H1 (cell line): ENCODE measurements around the gene ARHGAP22. TPM values are rescaled to one million over a fixed set of nuclear protein-coding genes. Genes with fewer than 3 reads are reported as not detected.

ENCODE experiments used
- CTCF ChIA-PET: fragments of 300-600 bp; sonication (Branson Sonifier 250); formaldehyde crosslinking; loops from one replicate; lab custom pipeline; 2021; ENCODE audit not compliant: partially characterized antibody; lab: Charles Lee
- POLR2A ChIA-PET: fragments of 300-600 bp; sonication (Branson Sonifier 250); formaldehyde crosslinking; loops from one replicate; lab custom pipeline; 2021; ENCODE audit warnings: inconsistent platforms; ENCODE audit not compliant: partially characterized antibody; lab: Charles Lee
- DNase-seq, 2 experiments: peaks; one replicate each; pipeline versions ENCODE4 v3.0.0 to v3.0.0-alpha.2; 2010 to 2022; ENCODE audit warnings: low spot score in 2 of 2, low read depth in 1 of 2, mixed read lengths in 1 of 2
- FAIRE-seq: peaks from 2 replicates; lab custom pipeline; 2011; peaks lifted over from hg19 to GRCh38; lab: Jason Lieb, UNC
- H2AFZ ChIP-seq: 2 replicates; pipeline ENCODE4 v1.8.1; 2012; ENCODE audit warnings: low read length, inconsistent platforms
- H2AK5ac ChIP-seq: 2 replicates; pipeline ENCODE4 v1.6.1; 2013; ENCODE audit warnings: low read depth, low read length
- H2BK120ac ChIP-seq: replicated peaks from 2 replicates; pipeline ENCODE3; 2013; ENCODE audit warnings: low read depth, low read length, inconsistent platforms
- H2BK12ac ChIP-seq: 2 replicates; pipeline ENCODE4 v1.6.1; 2013; ENCODE audit warnings: low read depth, low read length
- H2BK15ac ChIP-seq: 2 replicates; pipeline ENCODE4 v1.6.1; 2013; ENCODE audit warnings: low read length
- H2BK20ac ChIP-seq: 2 replicates; pipeline ENCODE4 v1.6.1; 2013; ENCODE audit warnings: low read length
- H2BK5ac ChIP-seq: 2 replicates; pipeline ENCODE4 v1.6.1; 2013; ENCODE audit warnings: low read depth, low read length
- H3K14ac ChIP-seq: 2 replicates; pipeline ENCODE4 v1.6.1; 2013; ENCODE audit warnings: inconsistent platforms; ENCODE audit not compliant: insufficient read length
- H3K18ac ChIP-seq: 2 replicates; pipeline ENCODE4 v1.6.1; 2013; ENCODE audit warnings: low read length; ENCODE audit errors: extremely low read depth
- H3K23ac ChIP-seq: 2 replicates; pipeline ENCODE4 v1.6.1; 2013; ENCODE audit warnings: inconsistent platforms; ENCODE audit not compliant: insufficient read length
- H3K23me2 ChIP-seq: 2 replicates; pipeline ENCODE4 v1.6.1; 2013; ENCODE audit warnings: low read depth, low read length
- H3K27ac ChIP-seq: 2 replicates; pipeline ENCODE4 v1.6.1; 2011; ENCODE audit warnings: low read depth, low read length, inconsistent platforms
- H3K27me3 ChIP-seq, 4 experiments: replicated peaks in 1 of 4; 1 replicate in 1 of 4; 2 replicates in 3 of 4; pipeline versions ENCODE4 v1.6.1 to v1.8.1; 2011 to 2013; ENCODE audit warnings: low read length in 3 of 4, mild to moderate bottlenecking in 3 of 4, inconsistent platforms in 2 of 4, mixed read lengths in 2 of 4, moderate library complexity in 1 of 4; ENCODE audit not compliant: control insufficient read depth in 3 of 4, insufficient read depth in 3 of 4; ENCODE audit errors: extremely low read depth in 1 of 4
- H3K36me3 ChIP-seq, 4 experiments: 2 replicates each; pipeline versions ENCODE4 v1.6.1 to v1.8.1; 2011 to 2013; ENCODE audit warnings: mild to moderate bottlenecking in 4 of 4, low read length in 3 of 4, moderate library complexity in 2 of 4, control low read depth in 1 of 4, inconsistent platforms in 1 of 4; ENCODE audit not compliant: insufficient read depth in 4 of 4, control insufficient read depth in 2 of 4
- H3K4ac ChIP-seq: replicated peaks from 2 replicates; pipeline ENCODE3; 2013; ENCODE audit warnings: low read length, low read depth, mixed read lengths, inconsistent platforms; ENCODE audit not compliant: insufficient read length
- H3K4me1 ChIP-seq, 4 experiments: replicated peaks in 1 of 4; 1 replicate in 1 of 4; 2 replicates in 3 of 4; pipeline versions ENCODE4 v1.6.1 to v1.8.1; 2011 to 2013; ENCODE audit warnings: low read length in 3 of 4, inconsistent platforms in 2 of 4, mixed read lengths in 1 of 4; ENCODE audit not compliant: insufficient read depth in 4 of 4, control insufficient read depth in 3 of 4
- H3K4me2 ChIP-seq, 2 experiments: 2 replicates each; pipeline versions ENCODE4 v1.6.1 to v1.8.1; 2011 to 2013; ENCODE audit warnings: low read depth in 2 of 2, low read length in 2 of 2, control low read depth in 1 of 2, inconsistent platforms in 1 of 2, mild to moderate bottlenecking in 1 of 2; ENCODE audit not compliant: insufficient read depth in 1 of 2
- H3K4me3 ChIP-seq, 4 experiments: fragments of 200-600, 300-600 bp in 1 of 4; sonication (generic), shearing (Covaris generic), sonication (Bioruptor Twin) in 1 of 4; 2 replicates each; pipeline versions ENCODE4 v1.5.1 to v1.8.1; 2011 to 2016; ENCODE audit warnings: low read length in 4 of 4, low read depth in 3 of 4, control low read depth in 2 of 4, inconsistent platforms in 2 of 4, mild to moderate bottlenecking in 2 of 4, mixed read lengths in 1 of 4, moderate library complexity in 1 of 4; ENCODE audit not compliant: insufficient read depth in 2 of 4; ENCODE audit errors: extremely low read depth in 1 of 4
- H3K56ac ChIP-seq: replicated peaks from 2 replicates; pipeline ENCODE3; 2013; ENCODE audit warnings: low read depth, mild to moderate bottlenecking, mixed read lengths, low read length, inconsistent platforms; ENCODE audit not compliant: insufficient read length
- H3K79me1 ChIP-seq: 2 replicates; pipeline ENCODE4 v1.6.1; 2013; ENCODE audit warnings: low read depth, low read length, control low read depth
- H3K79me2 ChIP-seq, 2 experiments: 2 replicates each; pipeline versions ENCODE4 v1.6.1 to v1.8.1; 2012 to 2013; ENCODE audit warnings: low read length in 2 of 2, mild to moderate bottlenecking in 2 of 2, inconsistent platforms in 1 of 2; ENCODE audit not compliant: insufficient read depth in 2 of 2, control insufficient read depth in 1 of 2
- H3K9ac ChIP-seq, 4 experiments: replicated peaks in 1 of 4; 1 replicate in 1 of 4; 2 replicates in 3 of 4; pipeline versions ENCODE4 v1.6.1 to v1.8.1; 2011 to 2013; ENCODE audit warnings: low read depth in 3 of 4, low read length in 3 of 4, control low read depth in 2 of 4, mild to moderate bottlenecking in 2 of 4, moderate library complexity in 2 of 4, inconsistent platforms in 1 of 4; ENCODE audit errors: extremely low read depth in 1 of 4
- H3K9me3 ChIP-seq, 2 experiments: 2 replicates each; pipeline versions ENCODE4 v1.6.1 to v1.8.1; 2012 to 2013; ENCODE audit warnings: mild to moderate bottlenecking in 2 of 2, moderate library complexity in 2 of 2, control low read depth in 1 of 2, inconsistent platforms in 1 of 2, low read depth in 1 of 2, low read length in 1 of 2, mixed read lengths in 1 of 2; ENCODE audit not compliant: insufficient read depth in 2 of 2
- H4K20me1 ChIP-seq, 2 experiments: replicated peaks in 1 of 2; 2 replicates each; pipeline versions ENCODE3 to v1.8.1; 2011 to 2013; ENCODE audit warnings: inconsistent platforms in 2 of 2, low read length in 2 of 2, mild to moderate bottlenecking in 1 of 2; ENCODE audit not compliant: insufficient read depth in 2 of 2, control insufficient read depth in 1 of 2
- H4K5ac ChIP-seq: 2 replicates; pipeline ENCODE4 v1.6.1; 2013; ENCODE audit warnings: low read length, low read depth, mixed read lengths, inconsistent platforms; ENCODE audit not compliant: insufficient read length
- H4K8ac ChIP-seq: 2 replicates; pipeline ENCODE4 v1.8.0; 2013; ENCODE audit warnings: mild to moderate bottlenecking, moderate library complexity, low read length, inconsistent platforms; ENCODE audit not compliant: insufficient read depth; ENCODE audit errors: extremely low read depth
- H4K91ac ChIP-seq: replicated peaks from 2 replicates; pipeline ENCODE3; 2013; ENCODE audit warnings: low read length, mixed read lengths, inconsistent platforms; ENCODE audit not compliant: insufficient read length
- BRCA1 ChIP-seq: IDR thresholded peaks from 2 replicates; pipeline ENCODE4 v1.6.1; 2012; ENCODE audit warnings: low read depth, low read length, improper control_type of control experiment
- WGBS, 2 experiments: shearing (Covaris generic) in 1 of 2; methylation state at CpG; one replicate each; pipeline versions ENCODE4 v1.1.6 to v1.1.7; 2013 to 2015; ENCODE audit warnings: low lambda C conversion rate in 2 of 2, mixed read lengths in 2 of 2, inconsistent platforms in 1 of 2, low coverage in 1 of 2, missing lambda C conversion rate in 1 of 2; ENCODE audit not compliant: insufficient replicate concordance in 2 of 2, insufficient coverage in 1 of 2, insufficient read length in 1 of 2; ENCODE audit errors: extremely low coverage in 1 of 2, missing lambda C conversion rate in 1 of 2; 5-methylcytosine and 5-hydroxymethylcytosine counted together
- polyA plus RNA-seq, 7 experiments: library from polyadenylated mRNA; depleted of rRNA in 3 of 7; stranded (reverse) in 5 of 7; unstranded in 2 of 7; fragments of >200 nt in 5 of 7; fragments of 200-250 nt in 2 of 7; gene quantifications; 1 replicate in 5 of 7; 2 replicates in 1 of 7; 4 replicates in 1 of 7; pipeline versions ENCODE4 v1.2.1 to v1.2.3, GENCODE V29; 2011 to 2013; ENCODE audit warnings: missing spikeins in 2 of 7, mixed read lengths in 2 of 7
- total RNA-seq: library from RNA; stranded (reverse); fragmentation: NEBNext Ultra II Directional; extraction: Animal tissue kit (Norgen Biotek cat#: 25700); gene quantifications from 2 replicates; pipeline ENCODE4 v1.2.1, GENCODE V29; 2021

ARHGAP22 gene
- total and polyA plus RNA-seq, 2 of the 8 experiments (the other 6 are each of a cell fraction or from before 2014, with no cell fraction given): 3.6 to 11.2 TPM

GRCh38 chr10:48473704-48474103 is 131.2 kb downstream of the ARHGAP22 start:
- no peak overlapping the region for H3K56ac ChIP-seq
- H3K9me3 ChIP-seq: no peaks in the 10 kb centered on the region
- H3K36me3 ChIP-seq: no peaks in the 10 kb centered on the region
- DNase-seq: peak in 1 of 2 experiments; percentile 33
- H3K27ac ChIP-seq: no peak overlapping the region
- H2AK5ac ChIP-seq: no peak overlapping the region
- no peaks in the 10 kb centered on the region for H4K20me1 ChIP-seq
- no peak overlapping the region for H3K23ac ChIP-seq
- CTCF ChIA-PET: interaction anchor here (1.1 to 1.3 kb wide), 2 partner anchors 29 to 182 kb away, joined by 3 read pairs; no protein-coding TSS in a partner anchor
- no peak overlapping the region for H3K4ac ChIP-seq
- H3K9ac ChIP-seq: no peak overlapping the region
- no peaks in the 10 kb centered on the region for H3K23me2 ChIP-seq
- H4K91ac ChIP-seq: no peak overlapping the region
- TF ChIP-seq BRCA1: no peak
- TF ChIP-seq, all 59 proteins: peak for 0
- Histone ChIP-seq H3K79me1 (no peaks in the 10 kb centered on the region), H4K8ac (no peak overlapping the region), H3K4me1 (peaks cover 3 to 14% (median 8%) of the 10 kb centered on the region in 4 experiments), H3K14ac (no peak overlapping the region), H2BK20ac (no peak overlapping the region), H2BK12ac (peak overlapping the region; percentile 52; the same call in 1 of the 2 replicates), H3K4me3 (no peak overlapping the region), H2BK120ac (no peak overlapping the region), H3K4me2 (no peak overlapping the region), H3K79me2 (no peaks in the 10 kb centered on the region), H3K27me3 (no peaks in the 10 kb centered on the region; a peak in 2 of 7 replicates), H2BK5ac (no peak overlapping the region), H2BK15ac (no peak overlapping the region), H4K5ac (no peak overlapping the region), H2AFZ (no peak overlapping the region), H3K18ac (no peak overlapping the region)
- POLR2A ChIA-PET: no interaction called here
- 89% methylated on average over 3 of the region's 5 CpGs; no CpG with 5 or more reads in 1 of the 2 experiments for WGBS, 2 experiments
- no peak for FAIRE-seq
